GM12874 (cell line): ENCODE data around the gene SPEN.

Source experiments
- TF ChIP-seq, protein P1 (sequence below): IDR thresholded peaks from 2 replicates; pipeline ENCODE4 v1.5.1; 2011; ENCODE audit warnings: low read depth, mild to moderate bottlenecking, control low read depth, low read length, moderate library complexity; ENCODE audit not compliant: insufficient read depth

SPEN gene

GRCh38 chr1:15928971-15929965 is 81.8 kb downstream of the SPEN start:
- TF ChIP-seq, protein P1, sequence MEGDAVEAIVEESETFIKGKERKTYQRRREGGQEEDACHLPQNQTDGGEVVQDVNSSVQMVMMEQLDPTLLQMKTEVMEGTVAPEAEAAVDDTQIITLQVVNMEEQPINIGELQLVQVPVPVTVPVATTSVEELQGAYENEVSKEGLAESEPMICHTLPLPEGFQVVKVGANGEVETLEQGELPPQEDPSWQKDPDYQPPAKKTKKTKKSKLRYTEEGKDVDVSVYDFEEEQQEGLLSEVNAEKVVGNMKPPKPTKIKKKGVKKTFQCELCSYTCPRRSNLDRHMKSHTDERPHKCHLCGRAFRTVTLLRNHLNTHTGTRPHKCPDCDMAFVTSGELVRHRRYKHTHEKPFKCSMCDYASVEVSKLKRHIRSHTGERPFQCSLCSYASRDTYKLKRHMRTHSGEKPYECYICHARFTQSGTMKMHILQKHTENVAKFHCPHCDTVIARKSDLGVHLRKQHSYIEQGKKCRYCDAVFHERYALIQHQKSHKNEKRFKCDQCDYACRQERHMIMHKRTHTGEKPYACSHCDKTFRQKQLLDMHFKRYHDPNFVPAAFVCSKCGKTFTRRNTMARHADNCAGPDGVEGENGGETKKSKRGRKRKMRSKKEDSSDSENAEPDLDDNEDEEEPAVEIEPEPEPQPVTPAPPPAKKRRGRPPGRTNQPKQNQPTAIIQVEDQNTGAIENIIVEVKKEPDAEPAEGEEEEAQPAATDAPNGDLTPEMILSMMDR, result no peak

DNA sequence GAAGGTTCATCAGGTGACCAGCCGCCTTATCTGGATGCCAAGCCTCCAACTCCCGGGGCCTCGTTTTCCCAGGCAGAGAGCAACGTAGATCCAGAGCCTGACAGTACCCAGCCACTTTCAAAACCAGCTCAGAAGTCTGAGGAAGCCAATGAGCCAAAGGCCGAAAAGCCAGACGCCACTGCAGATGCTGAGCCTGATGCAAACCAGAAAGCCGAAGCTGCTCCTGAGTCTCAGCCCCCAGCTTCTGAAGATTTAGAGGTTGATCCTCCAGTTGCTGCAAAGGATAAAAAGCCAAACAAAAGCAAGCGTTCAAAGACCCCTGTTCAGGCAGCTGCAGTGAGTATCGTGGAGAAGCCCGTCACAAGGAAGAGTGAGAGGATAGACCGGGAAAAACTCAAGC is 83.9 kb downstream of the SPEN start:
- TF ChIP-seq, protein P1, result no peak

- TF ChIP-seq, protein P1, result no peak
Observed at GRCh38 chr1:15931884-15932283, 84.4 kb downstream of the SPEN start.

DNA sequence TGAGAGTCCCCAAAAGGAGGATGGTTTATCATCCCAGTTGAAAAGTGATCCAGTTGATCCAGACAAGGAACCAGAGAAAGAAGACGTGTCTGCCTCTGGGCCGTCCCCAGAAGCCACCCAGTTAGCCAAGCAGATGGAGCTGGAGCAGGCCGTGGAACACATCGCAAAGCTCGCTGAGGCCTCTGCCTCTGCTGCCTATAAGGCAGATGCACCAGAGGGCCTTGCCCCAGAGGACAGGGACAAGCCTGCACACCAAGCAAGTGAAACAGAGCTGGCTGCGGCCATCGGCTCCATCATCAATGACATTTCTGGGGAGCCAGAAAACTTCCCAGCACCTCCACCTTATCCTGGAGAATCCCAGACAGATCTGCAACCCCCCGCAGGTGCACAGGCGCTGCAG is 85.1 kb downstream of the SPEN start:
- TF ChIP-seq, protein P1, result no peak

DNA sequence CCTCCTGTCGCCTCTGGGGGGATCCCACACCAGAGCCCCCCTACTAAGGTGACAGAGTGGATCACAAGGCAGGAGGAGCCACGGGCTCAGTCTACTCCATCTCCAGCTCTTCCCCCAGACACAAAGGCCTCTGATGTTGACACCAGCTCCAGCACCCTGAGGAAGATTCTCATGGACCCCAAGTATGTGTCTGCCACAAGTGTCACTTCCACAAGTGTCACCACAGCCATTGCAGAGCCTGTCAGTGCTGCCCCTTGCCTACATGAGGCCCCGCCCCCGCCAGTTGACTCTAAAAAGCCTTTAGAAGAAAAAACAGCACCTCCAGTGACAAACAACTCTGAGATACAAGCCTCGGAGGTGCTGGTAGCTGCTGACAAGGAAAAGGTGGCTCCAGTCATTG is 86.2 kb downstream of the SPEN start:
- TF ChIP-seq, protein P1, result no peak

- TF ChIP-seq, protein P1, result no peak
Observed at GRCh38 chr1:15934211-15935055, 86.9 kb downstream of the SPEN start.
